ENCODE measurements around the gene SERPINA10. TPM values are rescaled to one million over a fixed set of nuclear protein-coding genes. Genes with fewer than 3 reads are reported as not detected.
"Not testable (repeated sequence)": the region's sequence is repeated elsewhere in the genome, so short reads cannot be mapped to it uniquely, and the experiment has no call there.

SERPINA10 gene
- total and polyA plus RNA-seq, 2 donors (not counting 3 experiments of a cell fraction or from before 2014, with no cell fraction given): not detected

DNA sequence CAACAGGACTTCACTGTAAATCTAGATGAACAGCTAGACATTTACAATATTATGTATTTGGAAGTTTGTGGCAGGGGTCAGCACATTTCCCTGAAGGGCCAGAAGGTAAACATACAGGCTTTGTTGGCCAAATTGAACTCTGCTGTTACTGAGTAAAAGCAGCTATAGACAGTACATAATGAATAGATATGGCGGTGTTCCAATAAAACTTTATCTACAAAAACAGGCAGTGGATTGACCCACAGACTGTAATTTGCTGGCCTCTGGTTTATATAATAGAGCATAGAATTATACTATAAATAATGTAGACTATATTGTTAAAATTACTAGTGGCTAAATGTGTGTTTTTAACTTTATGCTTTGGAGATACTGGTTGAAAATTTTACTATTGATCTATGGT, 25.7 kb downstream of the SERPINA10 start:
- intact Hi-C loops (cut with micrococcal nuclease): no loop called here
- BruUV-seq (replicated peaks): no TSS peak
- CTCF ChIA-PET: no interaction called here
- no peaks in the 10 kb centered on the region for H3K9me3 ChIP-seq (replicated peaks; ENCODE audit: control insufficient read depth, insufficient read depth, low read length)
- no peak overlapping the region for H2AFZ ChIP-seq (ENCODE audit: low read depth, low read length)
- POLR2A ChIA-PET: no interaction called here
- no peaks in the 10 kb centered on the region for H3K36me3 ChIP-seq (ENCODE audit: control insufficient read depth in 2 of 2, extremely low read depth in 1 of 2, insufficient read depth in 2 of 2, low read length in 2 of 2)
- dilution Hi-C loops (cut with MboI; ENCODE audit: extremely low pct_ligation_motif_present, low sequenced_read_pairs): loop anchor here (10.0 kb wide), 1 partner anchor 53 kb away; no protein-coding TSS in a partner anchor
- no peaks in the 10 kb centered on the region for H3K4me1 ChIP-seq (ENCODE audit: control insufficient read depth, extremely low read depth, insufficient read depth, low read length)
- no peak for FAIRE-seq
- no peak overlapping the region for H3K9ac ChIP-seq (replicated peaks; ENCODE audit: extremely low read depth, insufficient read depth, low read length)
- H3K27me3 ChIP-seq (ENCODE audit: control insufficient read depth in 2 of 2, insufficient read depth in 2 of 2, low read length in 2 of 2): no peaks in the 10 kb centered on the region
- no peak overlapping the region for H3K27ac ChIP-seq (ENCODE audit: insufficient read depth, low read depth, low read length)
- DNase-seq (ENCODE audit: low read depth, low spot score): no peak
- H3K79me2 ChIP-seq (ENCODE audit: control insufficient read depth, insufficient read depth, low read length): no peaks in the 10 kb centered on the region
- H3K9me1 ChIP-seq (replicated peaks; ENCODE audit: control insufficient read depth, extremely low read depth, insufficient read depth, low read length): no peaks in the 10 kb centered on the region
- H3K4me2 ChIP-seq (ENCODE audit: insufficient read depth, low read length): no peak overlapping the region
- TF ChIP-seq, protein P1, sequence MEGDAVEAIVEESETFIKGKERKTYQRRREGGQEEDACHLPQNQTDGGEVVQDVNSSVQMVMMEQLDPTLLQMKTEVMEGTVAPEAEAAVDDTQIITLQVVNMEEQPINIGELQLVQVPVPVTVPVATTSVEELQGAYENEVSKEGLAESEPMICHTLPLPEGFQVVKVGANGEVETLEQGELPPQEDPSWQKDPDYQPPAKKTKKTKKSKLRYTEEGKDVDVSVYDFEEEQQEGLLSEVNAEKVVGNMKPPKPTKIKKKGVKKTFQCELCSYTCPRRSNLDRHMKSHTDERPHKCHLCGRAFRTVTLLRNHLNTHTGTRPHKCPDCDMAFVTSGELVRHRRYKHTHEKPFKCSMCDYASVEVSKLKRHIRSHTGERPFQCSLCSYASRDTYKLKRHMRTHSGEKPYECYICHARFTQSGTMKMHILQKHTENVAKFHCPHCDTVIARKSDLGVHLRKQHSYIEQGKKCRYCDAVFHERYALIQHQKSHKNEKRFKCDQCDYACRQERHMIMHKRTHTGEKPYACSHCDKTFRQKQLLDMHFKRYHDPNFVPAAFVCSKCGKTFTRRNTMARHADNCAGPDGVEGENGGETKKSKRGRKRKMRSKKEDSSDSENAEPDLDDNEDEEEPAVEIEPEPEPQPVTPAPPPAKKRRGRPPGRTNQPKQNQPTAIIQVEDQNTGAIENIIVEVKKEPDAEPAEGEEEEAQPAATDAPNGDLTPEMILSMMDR (IDR thresholded peaks at IDR 0.05; ENCODE audit: extremely low read depth in 1 of 2, insufficient read depth in 1 of 2, low read depth in 1 of 2, low read length in 2 of 2): no peak
- TF ChIP-seq MYC (IDR thresholded peaks at IDR 0.05; ENCODE audit: low read depth, low read length) (no peak), EZH2 (IDR thresholded peaks at IDR 0.05; ENCODE audit: borderline replicate concordance, low read depth, low read length, severe bottlenecking) (no peak), JUN (IDR thresholded peaks at IDR 0.05; ENCODE audit: borderline replicate concordance, insufficient read depth, insufficient read length, low read depth) (no peak), POLR2A (IDR thresholded peaks at IDR 0.05; ENCODE audit: low read depth, low read length) (no peak), POLR2AphosphoS5 (IDR thresholded peaks at IDR 0.05; ENCODE audit: insufficient read depth, low read depth, low read length) (no peak), GATA2 (IDR thresholded peaks at IDR 0.05; ENCODE audit: insufficient read depth, insufficient read length, low read depth, low read length) (no peak), FOS (IDR thresholded peaks at IDR 0.05; ENCODE audit: borderline replicate concordance, insufficient read depth, low read length) (no peak)
- TF ChIP-seq, protein P2, sequence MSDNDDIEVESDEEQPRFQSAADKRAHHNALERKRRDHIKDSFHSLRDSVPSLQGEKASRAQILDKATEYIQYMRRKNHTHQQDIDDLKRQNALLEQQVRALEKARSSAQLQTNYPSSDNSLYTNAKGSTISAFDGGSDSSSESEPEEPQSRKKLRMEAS (IDR thresholded peaks at IDR 0.05; ENCODE audit: insufficient read depth, insufficient read length): no peak
- H3K4me3 ChIP-seq (replicated peaks in 1 of 3; ENCODE audit: insufficient read depth in 1 of 3, low read depth in 1 of 3, low read length in 3 of 3): no peak overlapping the region
- H4K20me1 ChIP-seq (replicated peaks; ENCODE audit: control insufficient read depth, extremely low read depth, insufficient read depth, low read length): no peaks in the 10 kb centered on the region

- H3K9ac ChIP-seq (replicated peaks; ENCODE audit: extremely low read depth, insufficient read depth, low read length); CTCF ChIA-PET: not testable (repeated sequence)
- dilution Hi-C loops (cut with MboI; ENCODE audit: extremely low pct_ligation_motif_present, low sequenced_read_pairs): loop anchor here (10.0 kb wide), 1 partner anchor 49 kb away; no protein-coding TSS in a partner anchor
Measured at GRCh38 chr14:94264195-94264594, 28.9 kb downstream of the SERPINA10 start.

More at GRCh38 chr14:94264195-94264594, 28.9 kb downstream of the SERPINA10 start:
- BruUV-seq (replicated peaks); DNase-seq (ENCODE audit: low read depth, low spot score); H3K9me1 ChIP-seq (replicated peaks; ENCODE audit: control insufficient read depth, extremely low read depth, insufficient read depth, low read length); H3K36me3 ChIP-seq (ENCODE audit: control insufficient read depth in 2 of 2, extremely low read depth in 1 of 2, insufficient read depth in 2 of 2, low read length in 2 of 2); POLR2A ChIA-PET; intact Hi-C loops (cut with micrococcal nuclease); H4K20me1 ChIP-seq (replicated peaks; ENCODE audit: control insufficient read depth, extremely low read depth, insufficient read depth, low read length); H3K4me1 ChIP-seq (ENCODE audit: control insufficient read depth, extremely low read depth, insufficient read depth, low read length); FAIRE-seq; H3K4me3 ChIP-seq (replicated peaks in 1 of 3; ENCODE audit: insufficient read depth in 1 of 3, low read depth in 1 of 3, low read length in 3 of 3); H3K4me2 ChIP-seq (ENCODE audit: insufficient read depth, low read length); H3K79me2 ChIP-seq (ENCODE audit: control insufficient read depth, insufficient read depth, low read length); H3K27ac ChIP-seq (ENCODE audit: insufficient read depth, low read depth, low read length); H3K9me3 ChIP-seq (replicated peaks; ENCODE audit: control insufficient read depth, insufficient read depth, low read length); H3K27me3 ChIP-seq (ENCODE audit: control insufficient read depth in 2 of 2, insufficient read depth in 2 of 2, low read length in 2 of 2); H2AFZ ChIP-seq (ENCODE audit: low read depth, low read length): not testable (repeated sequence)

All from endothelial cell of umbilical vein (primary cell).